Measurements from ENCODE around the gene HMGN2. TPM values are rescaled to one million over a fixed set of nuclear protein-coding genes. Genes with fewer than 3 reads are reported as not detected.

Gene HMGN2
- total RNA-seq (100 to 1,000 TPM; 153 to 171 TPM), polyA plus RNA-seq (100 to 1,000 TPM; 385 to 535 TPM)
- long read RNA-seq, donor 1, transcript HMGN2-201 (6 exons, 1,191 nt) = major isoform, 317 of 342 reads
- long read RNA-seq, donor 1, partial matches to known transcripts = 7 of 342 reads
- long read RNA-seq, donor 1, other reads (novel, unspliced or antisense) = 10 of 342 reads
- long read RNA-seq, donor 2, transcript HMGN2-201 (6 exons, 1,191 nt) = major isoform, 133 of 158 reads
- long read RNA-seq, donor 2, partial matches to known transcripts = 14 of 158 reads
- long read RNA-seq, donor 2, other reads (novel, unspliced or antisense) = 8 of 158 reads

DNA sequence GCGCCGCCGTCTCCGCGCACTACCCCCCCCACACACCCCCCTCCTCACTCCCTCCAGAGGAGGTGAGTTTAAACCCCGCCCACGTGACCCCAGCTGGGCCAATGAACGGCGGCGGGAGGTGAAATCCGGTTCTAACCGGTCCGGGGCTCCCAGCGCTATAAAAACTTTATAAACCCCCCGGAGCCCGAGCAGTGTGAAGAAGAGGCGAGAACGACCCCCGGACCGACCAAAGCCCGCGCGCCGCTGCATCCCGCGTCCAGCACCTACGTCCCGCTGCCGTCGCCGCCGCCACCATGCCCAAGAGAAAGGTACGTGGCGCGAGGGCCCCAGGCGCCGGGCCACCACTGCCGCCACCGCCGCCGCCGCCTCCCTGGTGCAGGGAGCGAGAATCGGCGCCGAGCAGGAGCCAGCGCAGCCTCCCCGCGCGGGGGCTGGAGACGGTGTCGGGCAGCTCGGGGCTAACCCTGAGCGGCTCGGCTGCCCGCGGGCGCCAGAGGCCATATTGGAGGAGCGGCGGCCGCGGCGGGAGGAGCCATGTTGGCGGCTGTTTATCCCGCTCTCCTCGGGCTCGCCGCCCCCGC is at the start of gene HMGN2:
Gene HMGN2 (plus strand): TSS at position 121 of the 581 bp plus-strand sequence. CDS start 173 bp downstream, at position 294.
- peaks cover 0 to under 1% of the 10 kb centered on the region in 2 donors for H3K36me3 ChIP-seq (ENCODE audit: control insufficient read depth in 1 of 2, insufficient read depth in 2 of 2, low read length in 1 of 2)
- intact Hi-C loops (cut with DNase I) = loop anchor here in 1 of 2 donors (5.0 kb wide), 1 partner anchor 40 kb away; the partner anchor contains the start of gene DHDDS

DNA sequence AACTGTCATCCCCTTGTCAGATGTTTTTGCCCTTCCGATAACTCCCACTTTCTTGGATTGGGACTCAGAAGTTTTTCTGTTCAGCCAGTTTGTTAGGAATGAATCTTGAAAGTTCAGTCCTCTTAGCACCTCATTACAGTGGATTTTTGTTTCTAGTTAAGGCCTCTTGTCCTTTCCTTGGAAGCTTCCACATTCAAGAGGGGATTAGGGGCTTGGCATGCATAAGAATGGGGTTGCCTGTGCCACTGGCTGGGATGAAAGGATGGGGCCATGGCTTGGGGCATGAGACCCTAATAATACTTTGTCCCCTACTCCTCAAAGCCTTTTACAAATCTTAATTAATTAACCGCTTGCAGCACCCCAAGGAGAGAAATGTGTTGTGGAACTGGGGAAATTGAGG is 42.5 kb upstream of the HMGN2 start:
- ATAC-seq (ENCODE audit: low FRiP score) (no peak), DNase-seq (no peak)
- WGBS, 2 donors = 74 to 78% methylated on average over 2 of the region's 2 CpGs
- H3K27ac ChIP-seq (ENCODE audit: low read depth in 1 of 2, low read length in 2 of 2) = no peak overlapping the region
- H3K36me3 ChIP-seq (ENCODE audit: control insufficient read depth in 1 of 2, insufficient read depth in 2 of 2, low read length in 1 of 2) = no peaks in the 10 kb centered on the region
- H3K4me1 ChIP-seq (ENCODE audit: control insufficient read depth in 1 of 2, insufficient read depth in 2 of 2, low read length in 2 of 2) = peaks cover 0 to 2% of the 10 kb centered on the region in 2 donors
- no peaks in the 10 kb centered on the region for H3K9me3 ChIP-seq (ENCODE audit: control insufficient read depth, low read length)
- intact Hi-C loops (cut with DNase I) = loop anchor here in 1 of 2 donors (5.0 kb wide), 1 partner anchor 43 kb away; the partner anchor contains the start of gene HMGN2
- no peaks in the 10 kb centered on the region for H3K27me3 ChIP-seq (ENCODE audit: control insufficient read depth in 1 of 2, insufficient read depth in 2 of 2, low read length in 1 of 2)
- no peak overlapping the region for H3K4me3 ChIP-seq (ENCODE audit: low read length in 2 of 2)

More for the DNA sequence above, at the start of gene HMGN2:
- Histone ChIP-seq H3K4me1 (ENCODE audit: control insufficient read depth in 1 of 2, insufficient read depth in 2 of 2, low read length in 2 of 2) (no peaks in the 10 kb centered on the region), H3K9me3 (ENCODE audit: control insufficient read depth, low read length) (no peaks in the 10 kb centered on the region), H3K27ac (ENCODE audit: low read depth in 1 of 2, low read length in 2 of 2) (peak within 1 kb of the TSS; percentile 77 to 94), H3K4me3 (ENCODE audit: low read length in 2 of 2) (peak within 1 kb of the TSS; percentile 69 to 94), H3K27me3 (ENCODE audit: control insufficient read depth in 1 of 2, insufficient read depth in 2 of 2, low read length in 1 of 2) (no peaks in the 10 kb centered on the region)
- peak; percentile 90 for ATAC-seq (ENCODE audit: low FRiP score)
- WGBS, 2 donors = 0% methylated on average over 48 to 69 of the region's 69 CpGs
- DNase-seq = peak; percentile 95

DNA sequence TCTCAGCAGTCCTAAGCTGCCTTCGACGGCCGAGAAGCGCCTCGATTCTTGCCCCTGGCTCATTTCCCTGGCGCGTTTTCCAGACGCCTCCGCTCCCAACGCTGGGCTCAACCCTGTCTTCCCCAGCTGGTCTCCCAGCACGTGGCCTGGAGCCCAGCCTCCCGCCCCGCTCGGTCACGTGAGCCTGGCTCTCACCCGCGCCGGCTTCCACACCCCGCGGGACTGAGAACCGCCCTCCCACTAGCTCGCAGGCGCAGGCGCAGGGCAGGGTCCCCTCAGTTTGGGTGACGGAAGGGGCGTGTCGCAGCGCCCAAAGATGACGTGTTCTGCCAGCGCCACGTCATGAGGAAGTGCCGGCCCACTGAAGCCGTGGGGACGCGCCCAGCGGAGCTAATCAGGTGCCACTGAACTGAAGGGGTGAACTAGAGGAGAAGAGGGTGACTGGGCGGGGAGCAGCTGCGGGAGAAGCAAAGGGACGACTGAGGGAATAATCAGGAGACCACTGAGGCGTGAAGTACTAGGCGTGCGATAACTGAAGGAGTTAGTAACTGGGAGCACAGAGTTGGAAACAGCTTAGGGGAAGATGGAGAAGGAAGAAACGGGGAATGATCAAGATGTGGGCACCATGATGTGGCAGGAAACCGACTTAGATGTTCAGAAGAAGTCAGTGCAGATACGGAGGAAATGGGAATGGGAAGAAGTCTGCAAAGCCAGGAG is 40.1 kb upstream of the HMGN2 start, which contains the start of gene DHDDS:
Gene DHDDS (plus strand): TSS at position 343 of the 717 bp plus-strand sequence. CDS start 625 bp downstream, outside the sequence.
- 0 to 1% methylated on average over 45 of the region's 45 CpGs for WGBS, 2 donors
- intact Hi-C loops (cut with DNase I) = loop anchor here in 1 of 2 donors (5.0 kb wide), 1 partner anchor 40 kb away; the partner anchor contains the start of gene HMGN2
- H3K4me3 ChIP-seq (ENCODE audit: low read length in 2 of 2) = peak within 1 kb of the TSS; percentile 61 to 82
- H3K27me3 ChIP-seq (ENCODE audit: control insufficient read depth in 1 of 2, insufficient read depth in 2 of 2, low read length in 1 of 2) = no peaks in the 10 kb centered on the region
- ATAC-seq (ENCODE audit: low FRiP score) (peak; percentile 100), DNase-seq (peak; percentile 99)
- H3K27ac ChIP-seq (ENCODE audit: low read depth in 1 of 2, low read length in 2 of 2) = peak within 1 kb of the TSS in 1 of 2 donors; percentile 42
- H3K9me3 ChIP-seq (ENCODE audit: control insufficient read depth, low read length) = no peaks in the 10 kb centered on the region
- H3K36me3 ChIP-seq (ENCODE audit: control insufficient read depth in 1 of 2, insufficient read depth in 2 of 2, low read length in 1 of 2) = no peaks in the 10 kb centered on the region
- peaks cover 0 to 2% of the 10 kb centered on the region in 2 donors for H3K4me1 ChIP-seq (ENCODE audit: control insufficient read depth in 1 of 2, insufficient read depth in 2 of 2, low read length in 2 of 2)

DNA sequence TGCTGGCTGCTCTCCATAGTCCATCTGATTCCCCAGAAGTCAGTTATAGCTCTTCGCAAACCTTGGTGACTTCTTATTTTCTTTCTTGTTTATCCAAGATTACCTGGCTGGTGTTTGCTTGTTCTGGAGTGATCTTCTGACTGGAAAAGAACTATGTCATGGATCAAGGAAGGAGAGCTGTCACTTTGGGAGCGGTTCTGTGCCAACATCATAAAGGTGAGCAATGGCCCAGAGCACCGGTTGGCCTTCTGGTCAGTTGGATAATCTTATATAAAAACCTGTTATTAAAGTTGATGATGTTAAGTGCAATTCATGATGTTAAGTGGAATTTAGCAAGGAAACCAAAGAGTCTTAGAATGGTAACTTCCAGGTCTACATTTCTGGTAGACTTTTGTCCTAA is 39.4 kb upstream of the HMGN2 start:
- Histone ChIP-seq H3K36me3 (ENCODE audit: control insufficient read depth in 1 of 2, insufficient read depth in 2 of 2, low read length in 1 of 2) (peaks cover 0 to 1% of the 10 kb centered on the region in 2 donors), H3K9me3 (ENCODE audit: control insufficient read depth, low read length) (no peaks in the 10 kb centered on the region), H3K4me1 (ENCODE audit: control insufficient read depth in 1 of 2, insufficient read depth in 2 of 2, low read length in 2 of 2) (peaks cover 0 to 2% of the 10 kb centered on the region in 2 donors), H3K27ac (ENCODE audit: low read depth in 1 of 2, low read length in 2 of 2) (peak overlapping the region in 1 of 2 donors; percentile 42), H3K27me3 (ENCODE audit: control insufficient read depth in 1 of 2, insufficient read depth in 2 of 2, low read length in 1 of 2) (no peaks in the 10 kb centered on the region), H3K4me3 (ENCODE audit: low read length in 2 of 2) (peak overlapping the region; percentile 61 to 82)
- DNase-seq = no peak
- no peak for ATAC-seq (ENCODE audit: low FRiP score)
- WGBS, 2 donors = 34 to 36% methylated on average over 3 of the region's 3 CpGs
- intact Hi-C loops (cut with DNase I) = loop anchor here in 1 of 2 donors (5.0 kb wide), 1 partner anchor 40 kb away; the partner anchor contains the start of gene HMGN2

DNA sequence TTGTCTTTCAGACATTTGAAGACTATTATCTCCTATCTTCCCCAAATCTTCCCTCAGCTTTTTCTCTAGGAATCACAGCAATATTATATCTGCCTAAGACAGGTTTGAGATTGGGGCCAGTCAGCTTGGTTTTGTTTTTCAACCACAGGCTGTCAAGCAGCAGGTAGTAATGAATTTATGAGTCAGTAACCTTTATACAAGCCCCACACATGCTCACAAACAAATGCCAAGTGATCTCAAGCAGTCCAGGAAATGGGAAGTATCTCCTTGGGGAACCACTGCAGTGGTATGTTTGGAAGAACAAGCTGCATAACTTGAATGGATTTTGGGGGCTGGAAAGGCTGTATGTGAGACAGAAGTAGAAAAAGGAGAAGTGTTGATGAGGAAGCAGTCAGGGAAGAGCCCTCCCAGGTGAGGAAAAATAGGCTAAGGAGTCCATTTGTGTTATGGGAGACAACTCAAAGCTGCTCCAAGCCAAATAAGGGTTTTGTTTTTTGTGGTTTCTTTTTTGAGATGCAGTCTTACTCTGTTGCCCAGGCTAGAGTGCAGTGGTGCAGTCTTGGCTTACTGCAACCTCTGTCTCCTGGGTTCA is 38.0 kb upstream of the HMGN2 start:
- Histone ChIP-seq H3K27me3 (ENCODE audit: control insufficient read depth in 1 of 2, insufficient read depth in 2 of 2, low read length in 1 of 2) (no peaks in the 10 kb centered on the region), H3K36me3 (ENCODE audit: control insufficient read depth in 1 of 2, insufficient read depth in 2 of 2, low read length in 1 of 2) (peaks cover 0 to 6% of the 10 kb centered on the region in 2 donors), H3K4me3 (ENCODE audit: low read length in 2 of 2) (no peak overlapping the region), H3K4me1 (ENCODE audit: control insufficient read depth in 1 of 2, insufficient read depth in 2 of 2, low read length in 2 of 2) (peaks cover 0 to 2% of the 10 kb centered on the region in 2 donors), H3K9me3 (ENCODE audit: control insufficient read depth, low read length) (no peaks in the 10 kb centered on the region), H3K27ac (ENCODE audit: low read depth in 1 of 2, low read length in 2 of 2) (no peak overlapping the region)
- no peak for ATAC-seq (ENCODE audit: low FRiP score)
- intact Hi-C loops (cut with DNase I) = loop anchor here in 1 of 2 donors (5.0 kb wide), 1 partner anchor 38 kb away; the partner anchor contains the start of gene HMGN2
- no peak for DNase-seq

DNA sequence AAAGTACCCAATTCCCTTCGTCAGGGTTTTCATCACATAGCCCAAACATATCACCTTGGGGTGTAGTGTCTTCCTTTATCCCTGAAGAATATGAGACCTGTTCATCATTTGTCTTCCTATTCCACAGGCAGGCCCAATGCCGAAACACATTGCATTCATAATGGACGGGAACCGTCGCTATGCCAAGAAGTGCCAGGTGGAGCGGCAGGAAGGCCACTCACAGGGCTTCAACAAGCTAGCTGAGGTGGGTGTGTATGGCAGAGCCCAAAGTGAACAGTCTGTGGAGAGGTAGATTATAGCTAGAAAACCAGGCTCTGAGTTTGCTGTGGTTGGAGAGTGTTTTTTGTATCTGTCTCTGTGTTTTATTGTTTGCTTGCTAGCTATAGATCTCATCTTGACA is 34.2 kb upstream of the HMGN2 start:
- H3K9me3 ChIP-seq (ENCODE audit: control insufficient read depth, low read length) = no peaks in the 10 kb centered on the region
- H3K4me1 ChIP-seq (ENCODE audit: control insufficient read depth in 1 of 2, insufficient read depth in 2 of 2, low read length in 2 of 2) = no peaks in the 10 kb centered on the region
- intact Hi-C loops (cut with DNase I) = no loop called here
- 89 to 94% methylated on average over 6 of the region's 6 CpGs for WGBS, 2 donors
- ATAC-seq (ENCODE audit: low FRiP score) (no peak), DNase-seq (no peak)
- H3K4me3 ChIP-seq (ENCODE audit: low read length in 2 of 2) = no peak overlapping the region
- H3K27me3 ChIP-seq (ENCODE audit: control insufficient read depth in 1 of 2, insufficient read depth in 2 of 2, low read length in 1 of 2) = no peaks in the 10 kb centered on the region
- peaks cover 0 to 11% of the 10 kb centered on the region in 2 donors for H3K36me3 ChIP-seq (ENCODE audit: control insufficient read depth in 1 of 2, insufficient read depth in 2 of 2, low read length in 1 of 2)
- no peak overlapping the region for H3K27ac ChIP-seq (ENCODE audit: low read depth in 1 of 2, low read length in 2 of 2)

DNA sequence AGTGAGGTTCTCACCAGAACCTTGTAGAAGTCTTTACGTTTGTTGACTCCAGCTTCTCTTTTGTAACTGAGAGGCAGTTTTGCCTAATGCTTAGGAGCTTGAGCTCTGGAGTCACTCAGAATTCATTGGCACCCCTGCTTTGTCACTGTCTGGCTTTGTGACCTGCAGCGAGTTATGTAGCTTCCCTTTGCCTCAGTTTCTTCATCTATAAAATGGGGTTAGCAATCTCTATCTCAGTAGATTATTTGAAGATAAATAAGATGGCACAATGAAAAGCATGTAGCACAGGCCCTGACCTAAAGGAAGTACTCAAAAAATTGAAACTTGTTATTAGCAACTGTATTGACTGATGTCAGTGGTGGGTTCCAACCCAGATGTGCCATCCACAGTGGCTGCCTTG is 32.0 kb upstream of the HMGN2 start:
- WGBS, 2 donors = 96 to 100% methylated on average over 2 of the region's 2 CpGs
- peaks cover 7 to 11% of the 10 kb centered on the region in 2 donors for H3K36me3 ChIP-seq (ENCODE audit: control insufficient read depth in 1 of 2, insufficient read depth in 2 of 2, low read length in 1 of 2)
- no peak for ATAC-seq (ENCODE audit: low FRiP score)

DNA sequence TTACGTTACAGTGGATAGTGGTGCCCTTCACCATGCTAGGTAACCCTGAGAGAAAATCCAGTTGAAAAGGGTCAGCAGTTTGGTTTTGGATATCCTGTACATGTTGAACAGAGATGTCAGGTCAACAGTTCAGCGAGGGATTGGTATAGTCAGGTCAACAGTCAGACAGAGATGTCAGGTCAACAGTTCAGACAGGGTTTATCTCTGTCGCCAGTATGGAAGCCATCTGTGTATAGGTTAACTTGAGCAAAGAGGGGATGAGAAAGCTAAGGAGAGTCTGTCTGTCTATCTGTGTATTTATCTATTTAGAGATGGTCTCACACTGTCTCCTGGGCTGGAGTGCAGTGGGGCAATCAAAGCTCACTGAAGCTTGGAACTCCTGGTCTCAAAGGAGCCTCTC is 22.4 kb upstream of the HMGN2 start:
- ATAC-seq (ENCODE audit: low FRiP score) (no peak), DNase-seq (no peak)
- Histone ChIP-seq H3K4me1 (ENCODE audit: control insufficient read depth in 1 of 2, insufficient read depth in 2 of 2, low read length in 2 of 2) (no peaks in the 10 kb centered on the region), H3K4me3 (ENCODE audit: low read length in 2 of 2) (no peak overlapping the region), H3K36me3 (ENCODE audit: control insufficient read depth in 1 of 2, insufficient read depth in 2 of 2, low read length in 1 of 2) (peaks cover 5 to 6% of the 10 kb centered on the region in 2 donors), H3K9me3 (ENCODE audit: control insufficient read depth, low read length) (no peaks in the 10 kb centered on the region), H3K27me3 (ENCODE audit: control insufficient read depth in 1 of 2, insufficient read depth in 2 of 2, low read length in 1 of 2) (no peaks in the 10 kb centered on the region), H3K27ac (ENCODE audit: low read depth in 1 of 2, low read length in 2 of 2) (no peak overlapping the region)
- intact Hi-C loops (cut with DNase I) = no loop called here
- 95% methylated on average over 3 of the region's 3 CpGs for WGBS, 2 donors

More for the DNA sequence above, 32.0 kb upstream of the HMGN2 start:
- Histone ChIP-seq H3K4me1 (ENCODE audit: control insufficient read depth in 1 of 2, insufficient read depth in 2 of 2, low read length in 2 of 2) (no peaks in the 10 kb centered on the region), H3K27ac (ENCODE audit: low read depth in 1 of 2, low read length in 2 of 2) (no peak overlapping the region), H3K4me3 (ENCODE audit: low read length in 2 of 2) (no peak overlapping the region), H3K27me3 (ENCODE audit: control insufficient read depth in 1 of 2, insufficient read depth in 2 of 2, low read length in 1 of 2) (no peaks in the 10 kb centered on the region), H3K9me3 (ENCODE audit: control insufficient read depth, low read length) (no peaks in the 10 kb centered on the region)
- DNase-seq = no peak
- intact Hi-C loops (cut with DNase I) = no loop called here
